GM19238 (cell line): Measurements from ENCODE around the gene FHOD3.
A peak's percentile ranks its signal among the peaks of the same experiment; 100 is the strongest.
"Not testable (repeated sequence)": the region's sequence is repeated elsewhere in the genome, so short reads cannot be mapped to it uniquely, and the experiment has no call there.

ENCODE experiments used
- DNase-seq: peaks from one replicate; pipeline ENCODE4 v3.0.0; 2011; ENCODE audit warnings: low spot score; ENCODE audit not compliant: insufficient read length

The FHOD3 gene

GRCh38 chr18:36536426-36536825 lies 238.9 kb downstream of the FHOD3 start:
- DNase-seq: no peak

DNA sequence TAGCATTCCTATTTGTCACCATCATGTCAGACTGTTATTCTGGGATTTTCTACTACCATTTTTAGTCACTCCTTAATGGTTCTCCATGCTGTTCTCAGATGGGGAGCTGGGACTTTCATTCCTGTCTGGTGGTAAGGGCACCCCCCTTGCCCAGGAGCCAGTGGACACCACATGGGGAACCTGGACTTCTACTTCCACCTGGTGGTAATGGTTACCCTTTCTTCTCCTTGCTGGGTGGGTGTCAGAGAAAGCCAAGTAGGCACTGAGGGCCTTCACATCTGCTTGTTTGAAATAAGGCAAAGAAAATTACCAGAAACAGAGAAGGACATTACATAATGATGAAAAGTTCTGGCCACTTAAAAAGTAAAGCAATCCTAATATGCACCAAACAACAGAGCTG lies 239.8 kb downstream of the FHOD3 start:
- DNase-seq: no peak

DNA sequence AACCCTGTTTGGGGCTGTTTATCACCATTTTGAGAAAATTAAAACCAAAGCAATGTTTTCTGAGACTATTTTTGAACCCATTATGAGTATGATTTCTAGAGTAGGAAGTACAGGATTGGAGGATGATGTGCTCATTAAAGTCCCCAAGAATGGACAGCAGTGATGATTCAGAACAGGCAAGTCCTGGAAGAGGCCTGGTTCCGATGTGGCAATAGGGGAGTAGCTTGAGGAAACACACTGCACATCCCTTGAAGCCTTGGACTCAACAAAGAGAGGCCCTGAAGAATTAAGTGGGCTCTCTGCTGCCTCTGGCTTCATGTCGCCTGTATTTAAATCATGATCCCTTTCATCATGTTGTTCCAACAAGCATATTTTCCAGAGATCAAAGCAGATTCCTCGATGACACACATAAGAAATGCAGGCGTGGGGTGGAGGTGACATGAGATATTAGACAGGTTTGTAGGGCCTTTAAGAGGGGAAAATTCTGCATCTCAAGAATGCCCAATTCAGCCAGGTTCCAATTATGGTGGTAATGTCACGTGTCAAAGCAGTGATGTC lies 242.2 kb downstream of the FHOD3 start:
- DNase-seq: no peak

GRCh38 chr18:36543030-36543429 lies 245.5 kb downstream of the FHOD3 start:
- DNase-seq: no peak

DNA sequence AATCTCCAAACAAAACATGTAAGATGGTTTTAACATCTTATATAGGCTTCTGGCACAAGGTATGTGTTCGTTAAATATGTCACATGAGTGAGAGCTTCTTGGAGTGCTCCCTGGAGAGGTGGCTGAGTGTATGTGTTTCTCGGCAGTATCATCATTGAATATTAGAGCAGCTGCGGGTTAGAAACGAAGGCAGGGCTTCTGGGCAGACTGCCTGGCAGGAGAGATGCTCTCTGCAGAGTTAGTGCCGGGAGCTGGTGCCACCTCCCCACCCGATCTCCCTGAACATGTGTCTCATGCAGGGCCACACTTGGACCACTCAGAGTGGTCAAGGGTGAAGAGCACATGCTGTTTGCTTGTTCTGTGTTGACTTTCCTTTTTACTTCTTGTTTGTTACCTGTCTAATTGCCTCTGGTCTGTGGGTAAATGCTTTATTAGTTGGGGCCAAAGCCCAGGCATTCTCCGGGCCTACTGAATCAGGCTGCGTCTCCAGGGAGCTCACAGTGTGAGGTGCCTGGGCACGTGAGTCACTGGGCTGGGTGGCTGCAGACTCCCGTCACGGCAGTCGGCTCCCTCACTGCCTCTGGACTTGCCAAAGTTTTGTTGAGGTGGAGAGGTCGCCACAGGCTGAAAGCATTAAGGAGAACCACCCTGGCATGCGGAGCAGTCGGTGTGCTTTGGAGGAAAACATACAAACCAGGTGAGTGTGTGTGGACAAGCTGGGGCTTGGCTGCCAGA lies 246.6 kb downstream of the FHOD3 start:
- no peak for DNase-seq

DNA sequence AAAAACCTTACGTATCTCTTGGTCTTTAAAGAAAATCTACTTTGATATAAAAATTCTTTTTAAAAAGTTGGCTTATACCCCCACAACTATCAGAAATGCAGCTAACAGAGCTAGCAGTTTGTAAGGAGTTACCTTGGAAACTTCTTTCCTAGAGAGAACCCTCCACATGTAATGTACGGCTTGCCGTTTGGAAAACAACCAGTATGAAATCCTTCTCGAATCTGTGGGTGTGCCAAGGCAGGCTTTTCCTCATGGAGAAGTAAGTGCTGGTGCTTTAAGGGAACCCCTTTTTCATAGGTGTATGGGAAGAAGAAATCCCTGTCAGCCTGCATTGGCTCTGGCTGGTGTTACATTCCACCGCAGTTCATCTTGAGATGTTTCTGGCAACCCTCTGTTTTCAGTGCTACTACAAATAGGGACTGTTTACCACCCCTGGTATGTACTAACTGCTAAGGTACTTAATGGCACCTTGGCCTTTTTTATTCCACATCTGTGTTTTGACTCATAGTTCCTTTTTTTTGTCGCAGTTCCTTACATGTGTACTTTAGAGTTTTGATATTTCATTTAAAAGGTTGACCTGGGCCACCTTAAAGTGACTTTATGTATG lies 248.4 kb downstream of the FHOD3 start:
- DNase-seq: no peak

DNA sequence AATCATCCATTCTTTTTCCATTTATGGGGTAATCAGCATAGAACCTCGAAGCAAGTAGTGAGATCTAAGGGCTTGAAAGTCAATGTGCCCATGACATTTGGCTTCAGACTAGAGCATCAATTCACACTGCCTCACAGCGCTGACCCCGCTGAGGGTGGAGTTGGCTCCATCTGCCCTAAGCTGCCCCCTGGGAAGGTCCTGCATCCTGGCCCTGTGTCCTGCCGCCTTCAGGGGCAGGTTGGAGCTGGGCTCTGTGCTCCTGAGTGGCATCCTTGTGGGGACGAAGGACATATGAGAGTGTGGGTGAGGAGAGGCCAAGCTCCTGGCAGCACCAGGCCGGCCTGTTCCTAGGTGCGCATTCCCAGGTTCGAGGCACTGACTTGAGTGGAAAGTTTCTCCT lies 249.4 kb downstream of the FHOD3 start:
- DNase-seq: no peak

DNA sequence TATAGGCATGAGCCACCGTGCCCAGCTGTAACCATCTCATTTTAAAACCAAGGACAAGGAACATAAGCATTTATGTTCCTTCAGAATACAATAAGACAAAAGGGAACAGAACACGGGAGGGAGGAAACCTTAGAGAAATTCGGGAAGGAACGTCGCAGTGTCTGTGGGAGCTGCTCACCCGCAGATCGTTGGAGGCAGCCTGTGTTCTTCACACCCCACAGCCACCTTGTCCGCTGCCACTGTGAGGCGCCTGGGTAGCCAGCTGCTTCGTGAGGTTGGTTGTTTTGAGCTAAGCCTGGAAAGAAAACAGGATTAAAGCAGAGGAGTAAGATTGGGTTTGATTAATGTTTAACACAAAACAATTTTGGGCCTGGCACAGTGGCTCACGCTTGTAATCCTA lies 250.0 kb downstream of the FHOD3 start:
- no peak for DNase-seq

DNA sequence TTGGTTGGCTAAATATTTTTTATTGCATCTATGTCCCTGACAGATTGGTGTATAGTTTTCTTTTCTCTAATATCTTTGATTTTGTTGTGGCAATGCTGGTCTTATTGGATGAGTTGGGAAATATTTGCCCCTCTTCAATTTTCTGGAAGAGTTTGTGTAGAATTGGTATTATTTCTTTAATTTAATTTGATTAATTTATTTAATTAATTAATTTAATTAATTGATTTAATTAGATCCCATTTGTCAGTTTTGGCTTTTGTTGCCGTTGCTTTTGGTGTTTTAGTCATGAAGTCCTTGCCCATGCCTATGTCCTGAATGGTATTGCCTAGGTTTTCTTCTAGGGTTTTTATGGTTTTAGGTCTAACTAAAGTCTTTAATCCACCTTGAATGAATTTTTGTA lies 253.8 kb downstream of the FHOD3 start:
- DNase-seq: not testable (repeated sequence)

DNA sequence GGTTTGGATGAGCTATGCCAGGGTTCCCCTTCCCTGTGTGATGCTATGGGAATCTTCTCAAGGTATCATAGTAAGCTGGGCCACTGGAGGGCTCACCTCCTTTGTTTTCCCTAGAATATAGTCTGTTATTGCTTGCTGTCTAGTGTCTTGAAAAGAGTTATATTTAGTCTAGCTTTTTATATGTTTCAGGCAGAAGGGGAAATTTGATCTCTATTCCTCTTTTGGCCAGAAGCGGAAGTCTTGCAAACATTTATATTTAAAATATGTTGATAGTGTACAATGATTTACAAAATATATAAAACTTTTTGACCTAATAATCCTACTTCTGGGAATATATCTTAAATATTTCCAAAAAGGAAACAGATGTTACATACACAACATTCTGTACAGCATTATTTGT lies 260.7 kb downstream of the FHOD3 start:
- DNase-seq: no peak

GRCh38 chr18:36559149-36559857 lies 261.8 kb downstream of the FHOD3 start:
- DNase-seq: no peak

DNA sequence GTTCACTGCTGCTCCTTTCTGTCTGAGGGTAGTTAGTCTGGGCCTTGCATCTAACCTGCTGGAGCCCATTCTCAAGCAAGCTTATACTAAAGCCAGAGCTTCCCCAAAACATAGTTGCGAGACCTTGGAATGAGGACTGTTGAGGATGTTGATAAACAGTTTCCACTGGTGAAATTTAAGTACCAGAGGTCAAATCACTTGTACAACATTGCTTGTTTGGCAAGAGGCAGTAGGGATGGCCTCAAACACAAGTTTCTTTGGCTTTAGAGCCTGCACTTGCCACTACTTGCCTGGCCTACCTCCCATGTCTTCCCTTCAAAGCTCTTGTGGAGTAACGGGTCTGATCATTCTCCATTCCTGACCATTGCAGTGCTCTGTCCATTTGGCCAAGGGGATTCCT lies 262.7 kb downstream of the FHOD3 start:
- DNase-seq: no peak

GRCh38 chr18:36561046-36561445 lies 263.5 kb downstream of the FHOD3 start:
- DNase-seq: no peak

DNA sequence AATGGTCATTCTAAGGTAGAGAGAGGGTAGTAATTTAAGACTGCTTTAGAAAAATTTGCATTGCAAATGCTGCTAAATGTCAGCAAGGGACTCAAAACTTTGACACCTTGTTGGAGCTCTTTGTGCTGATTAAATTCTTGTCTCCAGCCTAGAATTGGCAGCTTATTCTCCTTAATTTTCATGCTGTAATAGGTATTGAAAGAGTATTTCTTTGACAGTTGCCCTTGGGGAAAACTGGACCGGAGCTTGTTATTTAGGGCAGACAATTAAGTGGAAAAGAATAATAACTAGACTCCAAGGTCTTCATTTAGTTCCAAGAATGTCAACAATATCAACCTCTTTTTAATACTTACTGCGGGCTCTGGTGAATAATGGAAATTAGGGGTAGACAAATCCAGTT lies 267.3 kb downstream of the FHOD3 start:
- no peak for DNase-seq

DNA sequence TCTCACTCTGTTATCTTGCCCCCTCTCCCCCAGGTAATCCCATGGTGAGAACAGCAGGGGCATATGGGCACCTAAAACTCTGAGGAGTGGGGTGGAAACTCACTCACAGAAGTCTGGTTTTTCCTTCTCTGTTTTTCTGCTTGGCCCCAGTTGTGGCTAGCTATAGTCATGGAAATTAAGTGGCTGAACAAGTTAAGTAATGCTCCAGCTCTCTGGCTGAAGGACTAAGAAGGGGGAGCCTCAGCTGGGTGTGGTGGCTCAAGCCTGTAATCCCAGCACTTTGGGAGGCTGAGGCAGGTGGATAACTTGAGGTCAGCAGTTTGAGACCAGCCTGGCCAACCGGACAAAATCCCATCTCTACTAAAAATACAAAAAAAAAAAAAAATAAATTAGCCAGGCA lies 270.3 kb downstream of the FHOD3 start:
- no peak for DNase-seq

- DNase-seq: no peak
Measured at GRCh38 chr18:36568487-36568886, 271.0 kb downstream of the FHOD3 start.

GRCh38 chr18:36572135-36572856 lies 274.8 kb downstream of the FHOD3 start:
- peak; percentile 16 for DNase-seq

- no peak for DNase-seq
Measured at GRCh38 chr18:36576339-36576738, 278.8 kb downstream of the FHOD3 start.

GRCh38 chr18:36578871-36579710 lies 281.6 kb downstream of the FHOD3 start:
- DNase-seq: no peak

- no peak for DNase-seq
Measured at GRCh38 chr18:36580266-36580665, 282.8 kb downstream of the FHOD3 start.
